Glutamatergic neuron (in vitro differentiated cells): ENCODE results near the gene SPHKAP. TPM values are rescaled to one million over a fixed set of nuclear protein-coding genes. Genes with fewer than 3 reads are reported as not detected.

ENCODE experiments used
- DNase-seq: peaks from one replicate; pipeline ENCODE4 v3.0.0; 2022
- H3K27ac Mint-ChIP-seq: one replicate; pipeline ENCODE4 v1.8.0; 2020; ENCODE audit warnings: mild to moderate bottlenecking, mixed read lengths, inconsistent platforms; ENCODE audit not compliant: unreplicated experiment
- H3K27me3 Mint-ChIP-seq: one replicate; pipeline ENCODE4 v1.8.0; 2020; ENCODE audit warnings: mild to moderate bottlenecking, moderate library complexity, mixed read lengths, inconsistent platforms; ENCODE audit not compliant: unreplicated experiment
- H3K36me3 Mint-ChIP-seq: one replicate; pipeline ENCODE4 v1.8.0; 2020; ENCODE audit warnings: mild to moderate bottlenecking, mixed read lengths, inconsistent platforms; ENCODE audit not compliant: unreplicated experiment
- H3K4me1 Mint-ChIP-seq: one replicate; pipeline ENCODE4 v1.8.0; 2020; ENCODE audit warnings: mild to moderate bottlenecking, low read depth, mixed read lengths, inconsistent platforms; ENCODE audit not compliant: unreplicated experiment
- H3K4me3 Mint-ChIP-seq: one replicate; pipeline ENCODE4 v1.8.0; 2020; ENCODE audit warnings: mild to moderate bottlenecking, mixed read lengths, inconsistent platforms; ENCODE audit not compliant: unreplicated experiment
- H3K9me3 Mint-ChIP-seq: one replicate; pipeline ENCODE4 v1.8.0; 2020; ENCODE audit warnings: mild to moderate bottlenecking, moderate library complexity, mixed read lengths, inconsistent platforms; ENCODE audit not compliant: unreplicated experiment
- total RNA-seq: library from RNA; stranded (reverse); fragmentation: NEBNext Ultra II Directional; extraction: Animal tissue kit (Norgen Biotek cat#: 25700); gene quantifications from one replicate; pipeline ENCODE4 v1.2.1, GENCODE V29; 2021; ENCODE audit not compliant: unreplicated experiment
- TF ChIP-seq, protein P1 (sequence below): fragments of 200-600 bp; sonication (generic); IDR thresholded peaks from one replicate; pipeline ENCODE4 v1.5.0; 2021; ENCODE audit not compliant: partially characterized antibody, unreplicated experiment

Gene SPHKAP
- total RNA-seq, 1 donor from 2014 or later, result 0.71 TPM

GRCh38 chr2:227973241-227973640, 208.2 kb downstream of the SPHKAP start:
- Mint-ChIP-seq H3K4me1 (peaks cover 39% of the 10 kb centered on the region), H3K4me3 (no peak overlapping the region), H3K27ac (no peak overlapping the region), H3K36me3 (no peaks in the 10 kb centered on the region), H3K9me3 (no peaks in the 10 kb centered on the region), H3K27me3 (peaks cover 1% of the 10 kb centered on the region)
- DNase-seq, result no peak
- TF ChIP-seq, protein P1, sequence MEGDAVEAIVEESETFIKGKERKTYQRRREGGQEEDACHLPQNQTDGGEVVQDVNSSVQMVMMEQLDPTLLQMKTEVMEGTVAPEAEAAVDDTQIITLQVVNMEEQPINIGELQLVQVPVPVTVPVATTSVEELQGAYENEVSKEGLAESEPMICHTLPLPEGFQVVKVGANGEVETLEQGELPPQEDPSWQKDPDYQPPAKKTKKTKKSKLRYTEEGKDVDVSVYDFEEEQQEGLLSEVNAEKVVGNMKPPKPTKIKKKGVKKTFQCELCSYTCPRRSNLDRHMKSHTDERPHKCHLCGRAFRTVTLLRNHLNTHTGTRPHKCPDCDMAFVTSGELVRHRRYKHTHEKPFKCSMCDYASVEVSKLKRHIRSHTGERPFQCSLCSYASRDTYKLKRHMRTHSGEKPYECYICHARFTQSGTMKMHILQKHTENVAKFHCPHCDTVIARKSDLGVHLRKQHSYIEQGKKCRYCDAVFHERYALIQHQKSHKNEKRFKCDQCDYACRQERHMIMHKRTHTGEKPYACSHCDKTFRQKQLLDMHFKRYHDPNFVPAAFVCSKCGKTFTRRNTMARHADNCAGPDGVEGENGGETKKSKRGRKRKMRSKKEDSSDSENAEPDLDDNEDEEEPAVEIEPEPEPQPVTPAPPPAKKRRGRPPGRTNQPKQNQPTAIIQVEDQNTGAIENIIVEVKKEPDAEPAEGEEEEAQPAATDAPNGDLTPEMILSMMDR, result no peak

DNA sequence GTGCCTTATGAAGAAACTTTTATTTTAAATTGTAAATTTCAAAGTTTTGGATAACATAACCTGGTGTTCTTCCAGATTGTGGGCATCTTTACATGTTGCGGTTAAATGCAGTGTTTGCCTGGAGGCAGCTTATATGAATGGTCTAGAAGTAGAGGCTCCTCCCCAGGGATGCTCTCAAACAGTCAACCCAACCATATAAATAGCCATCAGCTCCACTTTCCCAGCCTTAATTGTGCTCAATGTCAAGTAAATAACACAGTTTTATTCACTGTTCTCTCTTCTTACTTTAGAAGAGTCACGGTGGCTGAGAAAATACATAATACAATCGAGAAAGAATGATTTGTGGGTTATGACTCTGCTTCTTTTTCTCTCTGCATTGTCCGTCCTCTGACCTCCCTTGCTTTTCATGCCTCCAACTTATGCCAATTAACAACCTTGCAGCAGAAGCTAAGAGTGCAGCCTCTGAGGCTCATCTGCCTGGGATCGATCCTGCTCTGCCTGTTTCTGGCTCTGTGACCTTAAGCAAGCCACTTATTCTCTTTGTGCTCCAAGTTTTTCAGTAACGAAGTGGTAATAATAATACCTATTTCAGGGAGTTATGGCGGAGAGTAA, 209.8 kb downstream of the SPHKAP start:
- Mint-ChIP-seq H3K36me3 (no peaks in the 10 kb centered on the region), H3K27ac (peak overlapping the region; percentile 85), H3K4me1 (peaks cover 34% of the 10 kb centered on the region), H3K9me3 (no peaks in the 10 kb centered on the region), H3K27me3 (peaks cover 1% of the 10 kb centered on the region), H3K4me3 (peak overlapping the region; percentile 71)
- DNase-seq, result peak; percentile 23
- TF ChIP-seq, protein P1, result no peak

DNA sequence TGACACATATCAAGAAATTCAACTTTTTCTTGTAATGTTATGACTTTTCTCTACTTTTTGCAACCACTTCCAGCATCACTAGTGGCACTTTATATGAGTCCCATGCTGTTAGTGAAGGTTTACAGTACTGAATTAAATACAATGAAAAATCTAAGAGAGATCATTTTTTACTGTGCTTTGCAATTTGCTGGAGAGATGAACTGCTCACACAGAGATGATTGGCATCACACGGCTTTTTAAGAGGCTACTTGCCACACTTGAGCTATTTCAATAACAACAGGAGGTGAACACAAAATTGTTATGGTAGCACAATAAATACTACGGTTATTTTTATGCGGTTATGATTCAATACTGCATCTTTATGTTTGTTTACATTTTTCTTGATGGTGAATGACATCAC, 221.2 kb downstream of the SPHKAP start:
- TF ChIP-seq, protein P1, result no peak
- no peak for DNase-seq
- H3K4me1 Mint-ChIP-seq, result peaks cover 6% of the 10 kb centered on the region
- H3K9me3 Mint-ChIP-seq, result no peaks in the 10 kb centered on the region
- no peaks in the 10 kb centered on the region for H3K27me3 Mint-ChIP-seq
- no peaks in the 10 kb centered on the region for H3K36me3 Mint-ChIP-seq
- no peak overlapping the region for H3K4me3 Mint-ChIP-seq
- no peak overlapping the region for H3K27ac Mint-ChIP-seq

GRCh38 chr2:227942965-227943364, 238.5 kb downstream of the SPHKAP start:
- H3K27ac Mint-ChIP-seq, result no peak overlapping the region
- DNase-seq, result no peak
- H3K36me3 Mint-ChIP-seq, result no peaks in the 10 kb centered on the region
- H3K27me3 Mint-ChIP-seq, result no peaks in the 10 kb centered on the region
- H3K4me3 Mint-ChIP-seq, result no peak overlapping the region
- TF ChIP-seq, protein P1, result no peak
- H3K9me3 Mint-ChIP-seq, result no peaks in the 10 kb centered on the region
- peaks cover 11% of the 10 kb centered on the region for H3K4me1 Mint-ChIP-seq

DNA sequence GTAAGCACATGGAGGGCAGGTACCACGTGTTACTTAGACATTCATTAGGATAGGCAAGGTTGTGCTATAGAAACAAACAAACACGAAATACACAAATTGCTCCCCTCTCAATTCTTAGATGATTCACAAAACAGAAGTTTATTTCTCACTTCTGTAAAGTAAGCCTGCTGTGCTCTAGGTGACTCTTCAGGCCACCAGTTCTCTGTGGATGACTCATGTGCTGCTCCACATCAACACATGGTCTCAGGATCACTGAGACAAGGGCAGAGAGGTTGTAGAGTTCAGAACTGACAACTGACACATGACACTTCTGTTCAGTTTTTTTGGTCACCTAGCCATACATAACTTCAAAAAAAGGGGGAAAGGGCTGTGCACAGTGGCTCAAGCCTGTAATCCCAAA, 239.5 kb downstream of the SPHKAP start:
- Mint-ChIP-seq H3K27ac (no peak overlapping the region), H3K4me3 (no peak overlapping the region), H3K9me3 (no peaks in the 10 kb centered on the region), H3K4me1 (peaks cover 11% of the 10 kb centered on the region), H3K36me3 (no peaks in the 10 kb centered on the region), H3K27me3 (no peaks in the 10 kb centered on the region)
- TF ChIP-seq, protein P1, result no peak
- no peak for DNase-seq
